HG02884 (cell line): ENCODE measurements around the gene KLHL29.

Experiments
- ATAC-seq: cut with Tn5 transposase; IDR thresholded peaks from one replicate; pipeline ENCODE4 v1.9.1; 2021; ENCODE audit warnings: mild to moderate bottlenecking, moderate library complexity; ENCODE audit not compliant: unreplicated experiment

KLHL29 gene

GRCh38 chr2:23640711-23641110 is 255.7 kb downstream of the KLHL29 start:
- ATAC-seq: no peak

GRCh38 chr2:23642516-23642915 is 257.5 kb downstream of the KLHL29 start:
- ATAC-seq: no peak

GRCh38 chr2:23645230-23645808 is 260.3 kb downstream of the KLHL29 start:
- no peak for ATAC-seq

- no peak for ATAC-seq
Observed at GRCh38 chr2:23647563-23647962, 262.6 kb downstream of the KLHL29 start.

- no peak for ATAC-seq
Observed at GRCh38 chr2:23649303-23649702, 264.3 kb downstream of the KLHL29 start.

GRCh38 chr2:23649819-23650218 is 264.8 kb downstream of the KLHL29 start:
- no peak for ATAC-seq

- ATAC-seq: no peak
Observed at GRCh38 chr2:23651187-23652080, 266.5 kb downstream of the KLHL29 start.

GRCh38 chr2:23653326-23653725 is 268.3 kb downstream of the KLHL29 start:
- ATAC-seq: no peak

GRCh38 chr2:23654756-23655155 is 269.8 kb downstream of the KLHL29 start:
- ATAC-seq: no peak

GRCh38 chr2:23655934-23656596 is 271.1 kb downstream of the KLHL29 start:
- ATAC-seq: no peak

GRCh38 chr2:23656597-23656973 is 271.6 kb downstream of the KLHL29 start:
- ATAC-seq: no peak

- no peak for ATAC-seq
Observed at GRCh38 chr2:23657371-23657770, 272.4 kb downstream of the KLHL29 start.

- ATAC-seq: no peak
Observed at GRCh38 chr2:23657934-23658333, 273.0 kb downstream of the KLHL29 start.

GRCh38 chr2:23658466-23658942 is 273.5 kb downstream of the KLHL29 start:
- ATAC-seq: no peak

- ATAC-seq: no peak
Observed at GRCh38 chr2:23659328-23659727, 274.3 kb downstream of the KLHL29 start.

GRCh38 chr2:23659773-23660172 is 274.8 kb downstream of the KLHL29 start:
- ATAC-seq: no peak

GRCh38 chr2:23660237-23660636 is 275.3 kb downstream of the KLHL29 start:
- ATAC-seq: no peak

GRCh38 chr2:23661276-23662050 is 276.5 kb downstream of the KLHL29 start:
- no peak for ATAC-seq

GRCh38 chr2:23662466-23662865 is 277.5 kb downstream of the KLHL29 start:
- ATAC-seq: no peak

GRCh38 chr2:23662941-23663920 is 278.3 kb downstream of the KLHL29 start:
- ATAC-seq: no peak
